HUES6 (cell line): Measurements from ENCODE around the gene GPC6.

Experiments used
- H3K27ac ChIP-seq: 2 replicates; pipeline ENCODE4 v1.7.0; 2013; ENCODE audit warnings: low read depth, mild to moderate bottlenecking, low read length, inconsistent platforms
- H3K27me3 ChIP-seq: 2 replicates; pipeline ENCODE4 v1.6.1; 2013; ENCODE audit warnings: low read length; ENCODE audit not compliant: control insufficient read depth, insufficient read depth
- H3K36me3 ChIP-seq: 2 replicates; pipeline ENCODE4 v1.6.1; 2013; ENCODE audit warnings: low read length; ENCODE audit not compliant: control insufficient read depth, insufficient read depth
- H3K4me1 ChIP-seq: 2 replicates; pipeline ENCODE4 v1.6.1; 2013; ENCODE audit warnings: low read length; ENCODE audit not compliant: control insufficient read depth, insufficient read depth
- H3K4me3 ChIP-seq: 2 replicates; pipeline ENCODE4 v1.5.1; 2013; ENCODE audit warnings: low read depth, low read length
- H3K9ac ChIP-seq: one replicate; pipeline ENCODE4 v1.6.1; 2013; ENCODE audit warnings: mild to moderate bottlenecking, low read length
- H3K9me3 ChIP-seq: 2 replicates; pipeline ENCODE4 v1.6.1; 2013; ENCODE audit warnings: low read depth, low read length; ENCODE audit not compliant: control insufficient read depth, insufficient read depth

The GPC6 gene

GRCh38 chr13:93345024-93345423 lies 118.4 kb downstream of the GPC6 start:
- Histone ChIP-seq H3K9me3 (peaks cover 4% of the 10 kb centered on the region), H3K9ac (no peak overlapping the region), H3K27me3 (no peaks in the 10 kb centered on the region), H3K36me3 (no peaks in the 10 kb centered on the region), H3K27ac (no peak overlapping the region), H3K4me3 (no peak overlapping the region), H3K4me1 (peaks cover 4% of the 10 kb centered on the region; the same call in 1 of the 2 replicates)

GRCh38 chr13:93345770-93346169 lies 119.2 kb downstream of the GPC6 start:
- no peaks in the 10 kb centered on the region for H3K27me3 ChIP-seq
- H3K9ac ChIP-seq, result no peak overlapping the region
- no peak overlapping the region for H3K27ac ChIP-seq
- peaks cover 4% of the 10 kb centered on the region; the same call in 1 of the 2 replicates for H3K4me1 ChIP-seq
- H3K36me3 ChIP-seq, result no peaks in the 10 kb centered on the region
- H3K4me3 ChIP-seq, result no peak overlapping the region
- H3K9me3 ChIP-seq, result peaks cover 4% of the 10 kb centered on the region

- no peak overlapping the region for H3K9ac ChIP-seq
- no peaks in the 10 kb centered on the region for H3K36me3 ChIP-seq
- no peaks in the 10 kb centered on the region for H3K27me3 ChIP-seq
- no peak overlapping the region for H3K4me3 ChIP-seq
- H3K27ac ChIP-seq, result no peak overlapping the region
- no peaks in the 10 kb centered on the region for H3K4me1 ChIP-seq
- no peaks in the 10 kb centered on the region for H3K9me3 ChIP-seq
Measured at GRCh38 chr13:93352616-93353015, 126.0 kb downstream of the GPC6 start.

DNA sequence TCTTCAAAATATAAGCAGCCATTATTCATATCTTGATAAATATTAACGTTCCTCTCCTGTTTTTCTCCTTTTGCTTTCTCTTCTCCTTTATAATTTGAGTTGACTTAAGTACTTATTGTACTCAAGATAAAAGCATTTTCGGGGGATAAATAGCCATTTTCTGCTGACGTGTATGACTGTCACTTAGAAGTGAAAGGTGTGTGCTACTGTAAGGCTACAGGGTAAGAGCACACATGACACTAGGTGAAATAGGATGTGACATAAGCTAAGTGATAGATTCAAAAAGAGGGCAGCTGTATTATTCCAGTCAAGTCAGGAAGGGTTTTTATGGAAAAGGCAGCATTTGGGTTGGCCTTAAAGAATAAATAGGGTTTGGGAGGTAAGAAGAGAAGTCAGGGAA lies 128.5 kb downstream of the GPC6 start:
- Histone ChIP-seq H3K36me3 (no peaks in the 10 kb centered on the region), H3K4me3 (no peak overlapping the region), H3K9me3 (no peaks in the 10 kb centered on the region), H3K27ac (no peak overlapping the region), H3K27me3 (no peaks in the 10 kb centered on the region), H3K9ac (no peak overlapping the region), H3K4me1 (no peaks in the 10 kb centered on the region)

DNA sequence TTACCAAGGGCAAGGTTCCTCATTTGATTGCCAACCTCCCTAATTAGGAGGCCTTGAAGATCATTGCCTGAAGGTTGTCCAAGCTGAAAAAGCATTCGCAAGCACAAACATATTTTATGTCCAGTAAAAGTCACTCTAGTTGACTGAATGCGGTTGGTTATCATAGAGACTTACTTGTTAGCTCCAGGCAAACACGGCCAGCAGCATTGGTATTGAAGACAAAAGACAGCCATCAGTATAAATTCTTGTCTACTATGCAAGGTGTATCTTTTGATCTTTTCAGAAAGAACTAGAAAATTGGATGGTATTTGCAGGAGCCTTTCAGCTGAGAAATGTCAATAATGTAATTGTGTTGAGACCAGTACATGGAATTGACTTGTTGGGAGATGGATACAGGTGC lies 129.9 kb downstream of the GPC6 start:
- Histone ChIP-seq H3K9me3 (no peaks in the 10 kb centered on the region), H3K9ac (no peak overlapping the region), H3K27me3 (no peaks in the 10 kb centered on the region), H3K4me1 (no peaks in the 10 kb centered on the region), H3K27ac (no peak overlapping the region), H3K36me3 (no peaks in the 10 kb centered on the region), H3K4me3 (no peak overlapping the region)

DNA sequence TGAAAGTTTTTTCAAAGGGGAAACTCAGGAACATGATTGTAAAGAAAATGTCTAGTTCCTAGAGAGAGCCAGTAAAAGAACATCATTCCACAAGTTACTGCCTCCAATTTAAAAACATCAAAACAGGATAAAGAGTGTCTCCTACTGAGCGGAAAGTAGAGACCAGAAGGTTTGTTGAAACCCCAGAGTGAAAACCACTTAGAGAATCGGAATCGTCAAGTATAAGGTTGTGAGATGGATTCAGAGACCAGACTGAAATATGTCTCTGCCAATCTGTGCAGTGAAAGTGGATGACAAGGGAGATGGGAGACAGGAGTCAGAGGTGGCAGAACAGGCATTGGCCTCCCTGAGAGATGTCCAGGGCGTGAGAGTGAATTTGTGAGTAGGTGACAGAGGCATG lies 133.4 kb downstream of the GPC6 start:
- H3K9me3 ChIP-seq, result no peaks in the 10 kb centered on the region
- H3K9ac ChIP-seq, result no peak overlapping the region
- no peak overlapping the region for H3K27ac ChIP-seq
- no peaks in the 10 kb centered on the region for H3K36me3 ChIP-seq
- H3K4me3 ChIP-seq, result no peak overlapping the region
- H3K4me1 ChIP-seq, result no peaks in the 10 kb centered on the region
- H3K27me3 ChIP-seq, result no peaks in the 10 kb centered on the region

- Histone ChIP-seq H3K27me3 (no peaks in the 10 kb centered on the region), H3K9me3 (no peaks in the 10 kb centered on the region), H3K36me3 (no peaks in the 10 kb centered on the region), H3K4me3 (no peak overlapping the region), H3K27ac (no peak overlapping the region), H3K4me1 (no peaks in the 10 kb centered on the region), H3K9ac (no peak overlapping the region)
Measured at GRCh38 chr13:93361703-93362102, 135.1 kb downstream of the GPC6 start.

GRCh38 chr13:93364166-93364565 lies 137.6 kb downstream of the GPC6 start:
- no peak overlapping the region for H3K4me3 ChIP-seq
- no peaks in the 10 kb centered on the region for H3K27me3 ChIP-seq
- no peaks in the 10 kb centered on the region for H3K4me1 ChIP-seq

DNA sequence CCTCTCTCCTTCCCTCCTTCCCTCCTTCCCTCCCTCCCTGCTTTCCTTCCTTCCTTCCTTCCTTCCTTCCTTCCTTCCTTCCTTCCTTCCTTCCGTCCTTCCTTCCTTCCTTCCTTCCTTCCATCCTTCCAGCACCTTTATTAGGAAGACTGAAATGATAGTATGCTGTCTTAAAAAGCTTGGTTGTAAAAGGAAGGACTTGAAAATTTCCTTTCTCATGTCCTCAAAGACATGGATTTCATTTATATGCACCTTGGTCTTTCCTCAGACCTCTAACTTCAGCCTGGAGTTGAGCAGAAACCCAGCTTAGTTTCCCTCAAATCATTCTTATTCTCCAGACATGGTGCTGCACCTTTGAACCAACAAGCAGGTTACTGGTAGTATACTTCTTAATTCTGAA lies 141.7 kb downstream of the GPC6 start:
- H3K36me3 ChIP-seq, result no peaks in the 10 kb centered on the region
- H3K27ac ChIP-seq, result no peak overlapping the region
- no peaks in the 10 kb centered on the region for H3K27me3 ChIP-seq
- H3K9ac ChIP-seq, result no peak overlapping the region
- no peaks in the 10 kb centered on the region for H3K9me3 ChIP-seq
- no peak overlapping the region for H3K4me3 ChIP-seq
- H3K4me1 ChIP-seq, result no peaks in the 10 kb centered on the region

More at GRCh38 chr13:93364166-93364565, 137.6 kb downstream of the GPC6 start:
- H3K27ac ChIP-seq, result no peak overlapping the region
- no peaks in the 10 kb centered on the region for H3K36me3 ChIP-seq
- H3K9ac ChIP-seq, result no peak overlapping the region
- H3K9me3 ChIP-seq, result no peaks in the 10 kb centered on the region

DNA sequence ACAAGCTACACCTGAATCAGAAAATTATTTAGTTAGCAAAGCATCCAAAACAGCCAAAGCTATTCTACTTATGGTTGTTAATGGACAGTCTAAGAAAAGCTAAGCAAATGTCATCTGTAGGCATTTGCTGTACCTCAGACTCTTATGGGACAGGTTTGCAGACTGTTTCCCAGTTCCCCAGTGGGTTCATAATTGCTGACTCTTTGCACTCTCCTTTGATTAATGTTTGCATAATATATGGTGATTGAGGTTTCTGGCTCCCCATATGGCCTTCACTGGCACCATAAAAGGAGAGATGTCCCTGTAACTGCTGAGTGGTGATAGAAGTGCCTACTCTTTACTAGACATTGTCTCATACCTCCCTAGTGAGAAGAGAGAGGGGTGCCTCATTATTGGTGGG lies 142.1 kb downstream of the GPC6 start:
- no peaks in the 10 kb centered on the region for H3K9me3 ChIP-seq
- no peak overlapping the region for H3K4me3 ChIP-seq
- no peak overlapping the region for H3K9ac ChIP-seq
- H3K4me1 ChIP-seq, result no peaks in the 10 kb centered on the region
- no peaks in the 10 kb centered on the region for H3K36me3 ChIP-seq
- H3K27ac ChIP-seq, result no peak overlapping the region
- no peaks in the 10 kb centered on the region for H3K27me3 ChIP-seq

GRCh38 chr13:93372856-93373255 lies 146.2 kb downstream of the GPC6 start:
- no peak overlapping the region for H3K4me3 ChIP-seq
- no peak overlapping the region for H3K27ac ChIP-seq
- H3K9me3 ChIP-seq, result no peaks in the 10 kb centered on the region
- no peaks in the 10 kb centered on the region for H3K36me3 ChIP-seq
- peaks cover 4% of the 10 kb centered on the region; the same call in 1 of the 2 replicates for H3K4me1 ChIP-seq
- no peaks in the 10 kb centered on the region for H3K27me3 ChIP-seq
- no peak overlapping the region for H3K9ac ChIP-seq

DNA sequence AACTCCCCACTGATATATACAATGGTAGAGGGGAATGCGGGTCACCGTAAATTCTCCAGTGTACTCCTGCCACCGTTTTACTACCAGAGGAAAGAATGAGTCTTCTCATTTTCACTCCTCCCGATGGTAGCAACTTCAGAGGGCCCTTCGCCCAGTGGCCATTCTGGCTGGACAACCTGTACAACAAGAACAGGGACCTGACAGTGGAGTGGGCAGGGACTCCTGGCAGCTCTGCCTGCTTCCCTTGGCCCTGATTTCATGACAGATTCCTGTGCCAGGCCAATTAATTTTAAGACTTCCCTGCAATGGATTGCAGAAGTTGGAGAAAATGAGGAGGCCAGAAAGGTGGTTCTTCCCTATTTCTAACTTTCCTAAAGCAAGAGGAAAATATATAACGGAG lies 148.9 kb downstream of the GPC6 start:
- Histone ChIP-seq H3K27ac (no peak overlapping the region), H3K4me3 (no peak overlapping the region), H3K36me3 (no peaks in the 10 kb centered on the region), H3K27me3 (no peaks in the 10 kb centered on the region), H3K9ac (no peak overlapping the region), H3K9me3 (no peaks in the 10 kb centered on the region), H3K4me1 (peaks cover 4% of the 10 kb centered on the region; the same call in 1 of the 2 replicates)
